WTC11 (cell line): Measurements from ENCODE around the gene ERBB4. TPM values are rescaled to one million over a fixed set of nuclear protein-coding genes. Genes with fewer than 3 reads are reported as not detected.

Experiments
- ATAC-seq: fragments of 200-7000 bp; cut with Tn5 transposase; 2 replicates; pipeline ENCODE4 v1.10.0; 2021; ENCODE audit warnings: mild to moderate bottlenecking, moderate library complexity
- CTCF ChIA-PET: fragments of 300-600 bp; sonication (Branson Sonifier 250); formaldehyde crosslinking; loops from one replicate; lab custom pipeline; 2021; ENCODE audit warnings: antibody characterized with exemption; lab: Charles Lee
- POLR2A ChIA-PET: fragments of 350-600 bp; sonication (Branson Sonifier 250); formaldehyde crosslinking; loops from one replicate; lab custom pipeline; 2021; ENCODE audit warnings: antibody characterized with exemption; lab: Charles Lee
- DNase-seq: peaks from one replicate; pipeline ENCODE4 v3.0.0; 2021; ENCODE audit warnings: low spot score
- H3K27ac Mint-ChIP-seq: 2 replicates; pipeline ENCODE4 v1.8.0; 2021; ENCODE audit warnings: mixed read lengths
- H3K27me3 Mint-ChIP-seq: 2 replicates; pipeline ENCODE4 v1.8.0; 2021; ENCODE audit warnings: low read depth, mild to moderate bottlenecking, moderate library complexity, mixed read lengths
- H3K36me3 Mint-ChIP-seq: 2 replicates; pipeline ENCODE4 v1.8.0; 2021; ENCODE audit warnings: mixed read lengths
- H3K4me1 Mint-ChIP-seq: 2 replicates; pipeline ENCODE4 v1.8.0; 2022; ENCODE audit warnings: mixed read lengths
- H3K4me3 Mint-ChIP-seq: 2 replicates; pipeline ENCODE4 v1.8.0; 2021; ENCODE audit warnings: mild to moderate bottlenecking, moderate library complexity, mixed read lengths
- H3K9me3 Mint-ChIP-seq: 2 replicates; pipeline ENCODE4 v1.8.0; 2021; ENCODE audit warnings: mixed read lengths
- ATF2 ChIP-seq: sonication (generic); formaldehyde crosslinking; IDR thresholded peaks from 2 replicates; pipeline ENCODE4 v1.8.1; 2022; ENCODE audit warnings: low read depth, missing genetic modification reagents, borderline replicate concordance
- CBFB ChIP-seq: sonication (generic); formaldehyde crosslinking; IDR thresholded peaks from 2 replicates; pipeline ENCODE4 v1.8.1; 2022; ENCODE audit warnings: mild to moderate bottlenecking, low read depth, missing genetic modification reagents
- E2F1 ChIP-seq: sonication (generic); formaldehyde crosslinking; IDR thresholded peaks from 2 replicates; pipeline ENCODE4 v1.8.0; 2022; ENCODE audit warnings: mild to moderate bottlenecking, missing genetic modification reagents
- ESRRA ChIP-seq: sonication (generic); formaldehyde crosslinking; IDR thresholded peaks from 2 replicates; pipeline ENCODE4 v1.8.1; 2022; ENCODE audit warnings: mild to moderate bottlenecking, missing genetic modification reagents, borderline replicate concordance
- IRF1 ChIP-seq: sonication (generic); formaldehyde crosslinking; IDR thresholded peaks from 2 replicates; pipeline ENCODE4 v1.8.0; 2023; ENCODE audit warnings: missing genetic modification reagents
- JAZF1 ChIP-seq: fragments of 250-450 bp; sonication (Bioruptor Pico); IDR thresholded peaks from 2 replicates; pipeline ENCODE4 v1.9.0; 2021; ENCODE audit warnings: moderate library complexity, mild to moderate bottlenecking, inconsistent platforms
- MAX ChIP-seq: sonication (generic); formaldehyde crosslinking; IDR thresholded peaks from 2 replicates; pipeline ENCODE4 v1.8.0; 2022; ENCODE audit warnings: mild to moderate bottlenecking, missing genetic modification reagents
- NFYB ChIP-seq: sonication (generic); formaldehyde crosslinking; conservative IDR thresholded peaks from 2 replicates; pipeline ENCODE4 v1.8.0; 2022; ENCODE audit warnings: low read depth, missing genetic modification reagents
- NR2C2 ChIP-seq: sonication (generic); formaldehyde crosslinking; IDR thresholded peaks from 2 replicates; pipeline ENCODE4 v1.8.0; 2022; ENCODE audit warnings: mild to moderate bottlenecking, missing genetic modification reagents
- OVOL2 ChIP-seq: fragments of 250-450 bp; sonication (Bioruptor Pico); IDR thresholded peaks from 2 replicates; pipeline ENCODE4 v1.9.0; 2021; ENCODE audit warnings: mild to moderate bottlenecking, borderline replicate concordance
- RORB ChIP-seq: fragments of 250-450 bp; sonication (Bioruptor Pico); IDR thresholded peaks from 2 replicates; pipeline ENCODE4 v1.9.0; 2021; ENCODE audit warnings: mild to moderate bottlenecking
- STAT6 ChIP-seq: sonication (generic); formaldehyde crosslinking; conservative IDR thresholded peaks from 2 replicates; pipeline ENCODE4 v1.8.1; 2023; ENCODE audit warnings: mild to moderate bottlenecking, low read depth, missing genetic modification reagents, moderate library complexity
- ZNF138 ChIP-seq: sonication (generic); formaldehyde crosslinking; conservative IDR thresholded peaks from 2 replicates; pipeline ENCODE4 v1.8.1; 2022; ENCODE audit warnings: mild to moderate bottlenecking, moderate library complexity, missing genetic modification reagents
- ZNF425 ChIP-seq: fragments of 250-450 bp; sonication (Bioruptor Pico); conservative IDR thresholded peaks from 2 replicates; pipeline ENCODE4 v1.9.0; 2021; ENCODE audit warnings: mild to moderate bottlenecking
- ZNF532 ChIP-seq: fragments of 250-450 bp; sonication (Bioruptor Pico); IDR thresholded peaks from 2 replicates; pipeline ENCODE4 v1.9.0; 2021; ENCODE audit warnings: mild to moderate bottlenecking, borderline replicate concordance
- total RNA-seq: library from RNA; stranded (reverse); gene quantifications from 3 replicates; pipeline ENCODE4 v1.2.3, GENCODE V29; 2021

ERBB4 gene
- total RNA-seq, 1 experiment from 2014 or later: 1.6 TPM

GRCh38 chr2:212361174-212361756 lies 177.3 kb downstream of the ERBB4 start (continued):
- no peak for TF ChIP-seq NFYB (CRISPR knock-in tag)
- TF ChIP-seq IRF1: no peak
- TF ChIP-seq ZNF425 (CRISPR knock-in tag): no peak
- TF ChIP-seq NR2C2: no peak
- TF ChIP-seq ATF2: no peak

- POLR2A ChIA-PET: no interaction called here
- TF ChIP-seq STAT6: no peak
- TF ChIP-seq RORB (CRISPR knock-in tag): no peak
- TF ChIP-seq CBFB (CRISPR knock-in tag): no peak
- no peak for TF ChIP-seq MAX (CRISPR knock-in tag)
- TF ChIP-seq IRF1: no peak
- TF ChIP-seq OVOL2 (CRISPR knock-in tag): no peak
- TF ChIP-seq E2F1 (CRISPR knock-in tag): no peak
- TF ChIP-seq, all 79 proteins: peak for 0
- CTCF ChIA-PET: no interaction called here
- peaks cover 22% of the 10 kb centered on the region for H3K4me1 Mint-ChIP-seq
- H3K9me3 Mint-ChIP-seq: no peaks in the 10 kb centered on the region
- no peak for ATAC-seq
- DNase-seq: no peak
- no peaks in the 10 kb centered on the region for H3K27me3 Mint-ChIP-seq
- no peak overlapping the region for H3K4me3 Mint-ChIP-seq
- peak overlapping the region; percentile 1; the same call in 1 of the 2 replicates for H3K27ac Mint-ChIP-seq
- no peaks in the 10 kb centered on the region for H3K36me3 Mint-ChIP-seq
These were observed 178.5 kb downstream of the ERBB4 start for GRCh38 chr2:212360068-212360460.

GRCh38 chr2:212359425-212360067 lies 179.1 kb downstream of the ERBB4 start:
- Mint-ChIP-seq H3K27ac (no peak overlapping the region), H3K4me1 (peaks cover 20% of the 10 kb centered on the region), H3K9me3 (no peaks in the 10 kb centered on the region), H3K36me3 (no peaks in the 10 kb centered on the region), H3K4me3 (no peak overlapping the region), H3K27me3 (no peaks in the 10 kb centered on the region)
- no peak for ATAC-seq
- ChIA-PET CTCF (no interaction called here), POLR2A (no interaction called here)
- DNase-seq: no peak
- TF ChIP-seq ESRRA (CRISPR knock-in tag) (no peak), JAZF1 (CRISPR knock-in tag) (no peak), ZNF425 (CRISPR knock-in tag) (no peak), ZNF532 (no peak), ZNF138 (CRISPR knock-in tag) (no peak)
